Effector memory CD8-positive, alpha-beta T cell (primary cell): ENCODE results near the gene SPATA2.
"Not testable (repeated sequence)": the region's sequence is repeated elsewhere in the genome, so short reads cannot be mapped to it uniquely, and the experiment has no call there.

Experiments
- ATAC-seq: fragments of 150-1000 bp; cut with Tn5 transposase; replicated peaks from 2 replicates; pipeline ENCODE4 v1.10.0; 2021; ENCODE audit warnings: mild to moderate bottlenecking, moderate library complexity
- DNase-seq, 3 experiments: peaks; one replicate each; pipeline ENCODE4 v3.0.0; 2021
- H3K27ac Mint-ChIP-seq, 2 donors: one replicate each; pipeline ENCODE4 v1.8.0; 2022; ENCODE audit warnings: mild to moderate bottlenecking in 2 of 2, mixed read lengths in 2 of 2, moderate library complexity in 2 of 2
- H3K27me3 Mint-ChIP-seq, 2 donors: one replicate each; pipeline ENCODE4 v1.8.0; 2022; ENCODE audit warnings: mixed read lengths in 2 of 2
- H3K36me3 Mint-ChIP-seq: one replicate; pipeline ENCODE4 v1.8.0; 2022; ENCODE audit warnings: mild to moderate bottlenecking, moderate library complexity, mixed read lengths; ENCODE audit not compliant: insufficient read depth
- H3K4me1 Mint-ChIP-seq, 2 donors: one replicate each; pipeline ENCODE4 v1.8.0; 2022; ENCODE audit warnings: low read depth in 2 of 2, mixed read lengths in 2 of 2
- H3K4me3 Mint-ChIP-seq, 2 donors: one replicate each; pipeline ENCODE4 v1.8.0; 2022; ENCODE audit warnings: mild to moderate bottlenecking in 2 of 2, mixed read lengths in 2 of 2, moderate library complexity in 2 of 2
- H3K9me3 Mint-ChIP-seq, 2 donors: one replicate each; pipeline ENCODE4 v1.8.0; 2022; ENCODE audit warnings: mixed read lengths in 2 of 2

Gene SPATA2

DNA sequence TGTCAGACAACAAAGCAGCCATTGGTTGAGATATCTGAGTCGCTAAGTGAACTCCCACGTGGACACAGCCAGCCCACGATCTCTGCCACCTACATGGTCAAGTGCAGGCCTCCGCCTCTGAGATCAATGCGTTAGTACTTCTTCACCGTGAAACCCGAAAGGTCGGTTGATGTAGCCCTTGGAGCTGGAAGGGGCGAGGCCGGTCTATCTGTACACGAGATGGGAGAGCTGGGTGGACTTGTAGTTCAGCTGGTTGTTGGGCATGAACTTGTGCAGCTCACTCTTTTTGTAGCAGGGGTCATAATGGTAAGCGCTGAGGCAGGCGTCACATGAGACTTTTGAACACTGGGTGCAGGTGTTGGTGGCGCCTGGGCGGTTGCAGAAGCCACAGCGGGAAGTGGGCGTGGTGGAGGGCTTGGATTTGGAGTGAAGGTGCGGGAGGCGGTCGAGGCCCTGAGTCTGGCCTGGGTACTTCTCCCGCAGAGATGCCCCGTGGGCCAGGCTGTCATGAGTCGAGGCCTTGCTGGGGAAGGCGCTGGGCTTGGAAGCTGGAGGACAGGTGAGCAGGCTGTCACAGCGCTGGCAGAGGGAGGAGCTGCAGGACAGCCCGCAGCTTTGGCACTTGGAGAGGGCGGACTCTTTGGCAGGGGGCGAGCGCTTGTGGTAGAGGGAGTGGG, 9.8 kb downstream of the SPATA2 start:
- H3K9me3 Mint-ChIP-seq: no peaks in the 10 kb centered on the region
- H3K4me3 Mint-ChIP-seq: peak overlapping the region in 1 of 2 donors; percentile 5
- DNase-seq (no peak), ATAC-seq (peak; percentile 19)
- H3K4me1 Mint-ChIP-seq: peaks cover 3 to 4% of the 10 kb centered on the region in 2 donors
- H3K36me3 Mint-ChIP-seq: peaks cover 49% of the 10 kb centered on the region
- peak overlapping the region in 1 of 2 donors; percentile 44 for H3K27ac Mint-ChIP-seq
- H3K27me3 Mint-ChIP-seq: no peaks in the 10 kb centered on the region

DNA sequence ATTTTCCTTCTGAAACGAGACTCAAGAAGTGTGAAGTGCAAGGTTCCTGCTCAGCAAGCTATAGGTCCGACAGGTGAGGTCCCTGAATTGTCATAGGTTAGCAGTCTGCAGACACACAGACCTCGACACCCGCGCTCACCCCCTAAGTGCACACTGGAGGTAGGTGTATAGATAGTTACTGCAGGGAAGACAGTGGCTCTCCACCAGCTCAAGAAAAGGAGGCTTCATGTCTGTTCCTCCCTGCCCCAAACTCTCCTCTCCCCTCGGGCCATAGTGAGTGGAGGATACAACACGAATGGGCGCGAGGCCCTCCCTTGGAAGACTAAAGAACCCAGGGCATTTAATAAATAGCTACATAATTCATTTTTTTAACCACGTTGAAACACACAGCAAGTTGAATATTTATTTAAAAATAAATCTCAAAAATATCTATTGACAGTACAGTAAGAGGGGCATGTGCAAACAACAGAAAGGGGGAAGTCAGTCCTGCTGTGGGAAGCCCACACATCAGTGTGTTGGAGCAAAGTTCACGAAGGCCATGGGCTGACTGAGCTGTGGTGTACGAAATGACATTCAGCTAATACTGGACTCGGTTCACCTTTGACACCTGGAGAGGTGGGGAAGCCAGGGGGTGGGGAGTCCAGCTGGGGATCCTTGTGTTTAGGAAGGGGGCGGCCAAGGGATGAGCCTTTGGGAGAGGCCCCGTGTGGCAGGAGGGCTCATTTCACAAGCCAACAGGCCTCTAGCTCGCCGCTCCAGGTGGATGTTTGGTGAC, 10.7 kb downstream of the SPATA2 start:
- ATAC-seq (no peak), DNase-seq (no peak)
- H3K27ac Mint-ChIP-seq: peak overlapping the region in 1 of 2 donors; percentile 67
- H3K9me3 Mint-ChIP-seq: no peaks in the 10 kb centered on the region
- H3K27me3 Mint-ChIP-seq: no peaks in the 10 kb centered on the region
- no peak overlapping the region for H3K4me3 Mint-ChIP-seq
- H3K4me1 Mint-ChIP-seq: peaks cover 0 to 4% of the 10 kb centered on the region in 2 donors
- peaks cover 43% of the 10 kb centered on the region for H3K36me3 Mint-ChIP-seq

GRCh38 chr20:49901588-49901987, 13.7 kb downstream of the SPATA2 start:
- no peaks in the 10 kb centered on the region for H3K27me3 Mint-ChIP-seq
- no peak overlapping the region for H3K27ac Mint-ChIP-seq
- no peaks in the 10 kb centered on the region for H3K4me1 Mint-ChIP-seq
- DNase-seq (no peak), ATAC-seq (no peak)
- no peaks in the 10 kb centered on the region for H3K9me3 Mint-ChIP-seq
- no peak overlapping the region for H3K4me3 Mint-ChIP-seq
- peaks cover 22% of the 10 kb centered on the region for H3K36me3 Mint-ChIP-seq

DNA sequence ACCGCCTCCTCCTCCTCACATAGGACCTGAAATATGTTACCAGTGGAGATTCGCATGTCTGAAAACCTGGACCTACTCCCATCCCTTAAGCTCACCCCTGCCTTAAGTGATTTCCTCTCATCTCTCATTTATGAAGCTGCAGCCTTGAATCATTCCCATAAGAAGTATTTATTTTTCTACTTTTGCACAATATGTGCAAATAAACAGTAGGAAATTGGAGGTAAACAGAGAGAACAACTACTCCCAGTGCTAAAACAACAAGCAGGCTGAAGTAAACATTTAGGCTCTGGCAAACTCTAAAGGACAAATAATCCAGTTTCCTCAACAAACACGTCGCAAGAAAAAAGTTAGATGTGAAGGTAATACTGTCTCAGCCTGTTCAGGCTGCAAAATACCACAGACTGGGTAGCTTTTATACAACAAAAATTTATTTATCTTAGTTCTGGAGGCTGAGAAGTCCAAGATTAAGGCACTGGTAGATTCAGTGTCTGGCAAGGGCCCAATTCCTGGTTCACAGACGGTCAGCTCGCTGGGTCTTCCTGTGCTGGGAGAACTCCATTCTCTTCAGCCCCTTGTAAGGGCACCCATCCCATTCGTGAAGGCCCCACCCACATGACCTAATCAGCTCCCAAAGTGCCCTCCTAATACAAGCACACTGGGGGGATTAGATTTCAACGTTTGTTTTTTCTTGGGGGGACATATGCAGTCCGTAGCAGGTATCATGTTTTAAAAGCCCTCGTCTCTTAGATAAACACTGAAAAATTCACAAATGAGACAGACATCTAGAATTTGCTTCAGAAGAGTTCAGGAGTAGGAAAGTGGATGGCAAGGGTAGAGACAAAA, 15.6 kb downstream of the SPATA2 start:
- no peaks in the 10 kb centered on the region for H3K27me3 Mint-ChIP-seq
- no peak for DNase-seq
- H3K9me3 Mint-ChIP-seq: no peaks in the 10 kb centered on the region
- no peak for ATAC-seq
- no peak overlapping the region for H3K27ac Mint-ChIP-seq
- no peak overlapping the region for H3K4me3 Mint-ChIP-seq
- peaks cover 16% of the 10 kb centered on the region for H3K36me3 Mint-ChIP-seq
- peaks cover 0 to under 1% of the 10 kb centered on the region in 2 donors for H3K4me1 Mint-ChIP-seq

DNA sequence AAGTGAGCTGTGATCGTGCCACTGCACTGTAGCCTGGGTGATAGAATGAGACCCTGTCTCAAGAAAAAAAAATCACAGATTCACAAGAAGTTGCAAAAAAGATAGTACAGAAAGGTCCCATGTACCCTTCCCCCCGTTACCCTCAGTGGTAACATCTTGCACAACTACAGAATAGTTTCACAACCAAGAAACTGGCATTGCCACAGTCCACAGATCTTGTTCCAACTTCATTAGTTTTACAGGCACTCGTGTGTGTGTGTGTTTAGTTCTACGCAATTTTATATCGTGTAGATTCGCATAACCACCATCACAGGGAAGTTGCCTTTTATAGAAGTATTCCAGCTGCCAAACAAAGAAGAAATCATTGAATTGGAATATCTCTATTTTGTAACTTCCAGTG, 19.1 kb downstream of the SPATA2 start:
- Mint-ChIP-seq H3K4me1 (peaks cover 20% of the 10 kb centered on the region in 2 donors), H3K4me3 (no peak overlapping the region), H3K27me3 (no peaks in the 10 kb centered on the region), H3K36me3 (peaks cover 6% of the 10 kb centered on the region), H3K9me3 (no peaks in the 10 kb centered on the region), H3K27ac (no peak overlapping the region)
- DNase-seq (no peak), ATAC-seq (no peak)

GRCh38 chr20:49895474-49896093, 19.7 kb downstream of the SPATA2 start:
- not testable (repeated sequence) for H3K4me3 Mint-ChIP-seq, H3K9me3 Mint-ChIP-seq, ATAC-seq, DNase-seq, H3K27me3 Mint-ChIP-seq, H3K36me3 Mint-ChIP-seq
- peaks cover 20% of the 10 kb centered on the region in 2 donors for H3K4me1 Mint-ChIP-seq
- peak overlapping the region in 1 of 2 donors; percentile 29 for H3K27ac Mint-ChIP-seq

DNA sequence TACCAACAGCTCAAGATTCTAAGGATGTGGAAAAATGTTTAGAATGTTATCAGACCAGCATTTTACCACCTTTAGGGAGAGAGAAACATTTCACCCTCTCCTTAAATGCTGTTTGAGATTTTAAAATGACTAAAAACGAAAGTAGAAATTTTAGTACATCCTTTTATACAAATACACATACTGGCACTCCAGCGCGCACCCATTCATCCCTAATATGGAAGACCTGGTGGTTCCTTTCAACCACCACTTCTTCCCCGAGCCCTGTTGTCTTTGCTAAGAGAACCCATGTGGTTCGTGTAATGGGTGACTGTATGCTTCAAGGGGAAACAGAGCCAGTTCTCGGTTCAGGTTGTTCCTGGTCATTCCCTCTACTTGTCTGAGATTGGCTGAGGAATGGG, 21.3 kb downstream of the SPATA2 start:
- H3K4me3 Mint-ChIP-seq: peak overlapping the region; percentile 71 to 74
- H3K27me3 Mint-ChIP-seq: no peaks in the 10 kb centered on the region
- H3K36me3 Mint-ChIP-seq: peaks cover 20% of the 10 kb centered on the region
- peaks cover 21 to 24% of the 10 kb centered on the region in 2 donors for H3K4me1 Mint-ChIP-seq
- peak overlapping the region; percentile 78 to 82 for H3K27ac Mint-ChIP-seq
- DNase-seq (no peak), ATAC-seq (peak; percentile 56)
- no peaks in the 10 kb centered on the region for H3K9me3 Mint-ChIP-seq

GRCh38 chr20:49893242-49894072, 21.9 kb downstream of the SPATA2 start:
- Mint-ChIP-seq H3K4me3 (peak overlapping the region; percentile 71 to 74), H3K4me1 (peaks cover 25 to 27% of the 10 kb centered on the region in 2 donors), H3K36me3 (peaks cover 24% of the 10 kb centered on the region), H3K27me3 (no peaks in the 10 kb centered on the region), H3K27ac (peak overlapping the region; percentile 78 to 82), H3K9me3 (no peaks in the 10 kb centered on the region)
- ATAC-seq: peak; percentile 54
- no peak for DNase-seq

GRCh38 chr20:49892817-49893216, 22.5 kb downstream of the SPATA2 start:
- Mint-ChIP-seq H3K36me3 (peaks cover 30% of the 10 kb centered on the region), H3K4me1 (peaks cover 28 to 30% of the 10 kb centered on the region in 2 donors), H3K27me3 (no peaks in the 10 kb centered on the region), H3K27ac (peak overlapping the region; percentile 68 to 78), H3K4me3 (peak overlapping the region; percentile 58 to 71), H3K9me3 (no peaks in the 10 kb centered on the region)
- DNase-seq: no peak
- no peak for ATAC-seq

DNA sequence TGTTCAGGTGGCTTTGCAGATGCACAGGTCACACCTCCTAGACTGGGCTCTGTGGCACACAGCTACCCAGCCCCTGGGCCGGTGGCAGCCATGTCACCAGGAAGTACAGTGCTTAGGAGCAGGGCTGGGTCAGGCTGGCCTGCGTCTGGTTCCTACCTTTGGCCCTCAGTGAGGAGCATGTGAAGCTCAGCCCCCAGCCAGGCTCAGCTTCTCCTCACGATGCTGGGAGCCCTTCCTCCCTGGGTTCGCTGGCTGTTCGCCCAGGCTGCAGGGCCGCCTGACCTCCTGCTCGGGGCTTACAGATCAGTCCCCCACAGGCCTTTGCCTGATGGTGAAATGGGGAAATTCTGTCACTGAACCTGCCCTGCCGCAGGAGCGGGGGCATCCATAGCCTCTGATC, 23.1 kb downstream of the SPATA2 start:
- Mint-ChIP-seq H3K27me3 (no peaks in the 10 kb centered on the region), H3K4me3 (peak overlapping the region; percentile 58 to 71), H3K27ac (no peak overlapping the region), H3K4me1 (peaks cover 28 to 30% of the 10 kb centered on the region in 2 donors), H3K36me3 (peaks cover 36% of the 10 kb centered on the region), H3K9me3 (no peaks in the 10 kb centered on the region)
- DNase-seq: no peak
- no peak for ATAC-seq

GRCh38 chr20:49891476-49892110, 23.7 kb downstream of the SPATA2 start:
- Mint-ChIP-seq H3K27me3 (no peaks in the 10 kb centered on the region), H3K4me1 (peaks cover 28 to 30% of the 10 kb centered on the region in 2 donors), H3K4me3 (no peak overlapping the region), H3K36me3 (peaks cover 39% of the 10 kb centered on the region), H3K9me3 (no peaks in the 10 kb centered on the region), H3K27ac (peak overlapping the region in 1 of 2 donors; percentile 49)
- ATAC-seq (no peak), DNase-seq (no peak)
